HFFc6 (cell line): ENCODE measurements around the gene PKP4. TPM values are rescaled to one million over a fixed set of nuclear protein-coding genes. Genes with fewer than 3 reads are reported as not detected.
A peak's percentile ranks its signal among the peaks of the same experiment; 100 is the strongest.

ENCODE experiments used
- DNase-seq: peaks from one replicate; pipeline ENCODE4 v3.0.0-alpha.2; 2018
- H3K27ac Mint-ChIP-seq: 2 replicates; pipeline ENCODE4 v1.8.0; 2020; ENCODE audit warnings: mild to moderate bottlenecking, mixed read lengths
- H3K27me3 Mint-ChIP-seq: 2 replicates; pipeline ENCODE4 v1.8.0; 2021; ENCODE audit warnings: mild to moderate bottlenecking, moderate library complexity, mixed read lengths; ENCODE audit not compliant: insufficient read depth
- H3K36me3 Mint-ChIP-seq: 2 replicates; pipeline ENCODE4 v1.8.0; 2021; ENCODE audit warnings: low read depth, mixed read lengths
- H3K4me1 Mint-ChIP-seq: 2 replicates; pipeline ENCODE4 v1.8.0; 2020; ENCODE audit warnings: low read depth, mixed read lengths
- H3K4me3 Mint-ChIP-seq: 2 replicates; pipeline ENCODE4 v1.8.0; 2020; ENCODE audit warnings: mild to moderate bottlenecking, moderate library complexity, mixed read lengths
- H3K9me3 Mint-ChIP-seq: 2 replicates; pipeline ENCODE4 v1.8.0; 2020; ENCODE audit warnings: mild to moderate bottlenecking, mixed read lengths
- total RNA-seq, 6 experiments: library from RNA; stranded (reverse); fragmentation: NEBNext Ultra II Directional; extraction: Animal tissue kit (Norgen Biotek cat#: 25700); gene quantifications; 2 replicates in 1 of 6; 3 replicates in 5 of 6; pipeline ENCODE4 v1.2.3, GENCODE V29; 2021
- TF ChIP-seq, protein P1 (sequence below): fragments of 200-600 bp; sonication (generic); IDR thresholded peaks from 2 replicates; pipeline ENCODE4 v1.5.0; 2021; ENCODE audit warnings: antibody characterized with exemption, mild to moderate bottlenecking

Gene PKP4
- total RNA-seq, 6 experiments from 2014 or later = 35.9 to 48.9 (median 43.5) TPM

DNA sequence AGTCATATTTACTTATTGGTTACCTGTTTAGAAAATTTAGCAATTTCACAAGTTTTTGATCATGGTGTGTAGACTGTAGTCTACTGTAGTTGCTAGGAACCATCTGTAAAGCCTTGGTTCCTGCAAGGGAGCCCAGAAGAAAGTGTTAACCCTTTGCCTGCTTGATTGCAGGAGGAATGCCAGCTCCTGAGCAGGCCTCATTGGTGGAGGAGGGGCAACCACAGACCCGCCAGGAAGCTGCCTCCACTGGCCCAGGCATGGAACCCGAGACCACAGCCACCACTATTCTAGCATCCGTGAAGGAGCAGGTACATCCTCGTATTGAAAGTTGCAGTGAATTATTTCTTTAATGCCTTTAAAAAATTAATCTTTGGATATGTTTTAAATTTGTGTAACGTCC, 76.3 kb downstream of the PKP4 start:
- no peaks in the 10 kb centered on the region for H3K9me3 Mint-ChIP-seq
- H3K4me1 Mint-ChIP-seq = peaks cover 33% of the 10 kb centered on the region
- H3K27me3 Mint-ChIP-seq = peaks cover 2% of the 10 kb centered on the region; the same call in 1 of the 2 replicates
- peaks cover 13% of the 10 kb centered on the region for H3K36me3 Mint-ChIP-seq
- TF ChIP-seq, protein P1, sequence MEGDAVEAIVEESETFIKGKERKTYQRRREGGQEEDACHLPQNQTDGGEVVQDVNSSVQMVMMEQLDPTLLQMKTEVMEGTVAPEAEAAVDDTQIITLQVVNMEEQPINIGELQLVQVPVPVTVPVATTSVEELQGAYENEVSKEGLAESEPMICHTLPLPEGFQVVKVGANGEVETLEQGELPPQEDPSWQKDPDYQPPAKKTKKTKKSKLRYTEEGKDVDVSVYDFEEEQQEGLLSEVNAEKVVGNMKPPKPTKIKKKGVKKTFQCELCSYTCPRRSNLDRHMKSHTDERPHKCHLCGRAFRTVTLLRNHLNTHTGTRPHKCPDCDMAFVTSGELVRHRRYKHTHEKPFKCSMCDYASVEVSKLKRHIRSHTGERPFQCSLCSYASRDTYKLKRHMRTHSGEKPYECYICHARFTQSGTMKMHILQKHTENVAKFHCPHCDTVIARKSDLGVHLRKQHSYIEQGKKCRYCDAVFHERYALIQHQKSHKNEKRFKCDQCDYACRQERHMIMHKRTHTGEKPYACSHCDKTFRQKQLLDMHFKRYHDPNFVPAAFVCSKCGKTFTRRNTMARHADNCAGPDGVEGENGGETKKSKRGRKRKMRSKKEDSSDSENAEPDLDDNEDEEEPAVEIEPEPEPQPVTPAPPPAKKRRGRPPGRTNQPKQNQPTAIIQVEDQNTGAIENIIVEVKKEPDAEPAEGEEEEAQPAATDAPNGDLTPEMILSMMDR = no peak
- H3K27ac Mint-ChIP-seq = no peak overlapping the region
- DNase-seq = no peak
- no peak overlapping the region for H3K4me3 Mint-ChIP-seq

DNA sequence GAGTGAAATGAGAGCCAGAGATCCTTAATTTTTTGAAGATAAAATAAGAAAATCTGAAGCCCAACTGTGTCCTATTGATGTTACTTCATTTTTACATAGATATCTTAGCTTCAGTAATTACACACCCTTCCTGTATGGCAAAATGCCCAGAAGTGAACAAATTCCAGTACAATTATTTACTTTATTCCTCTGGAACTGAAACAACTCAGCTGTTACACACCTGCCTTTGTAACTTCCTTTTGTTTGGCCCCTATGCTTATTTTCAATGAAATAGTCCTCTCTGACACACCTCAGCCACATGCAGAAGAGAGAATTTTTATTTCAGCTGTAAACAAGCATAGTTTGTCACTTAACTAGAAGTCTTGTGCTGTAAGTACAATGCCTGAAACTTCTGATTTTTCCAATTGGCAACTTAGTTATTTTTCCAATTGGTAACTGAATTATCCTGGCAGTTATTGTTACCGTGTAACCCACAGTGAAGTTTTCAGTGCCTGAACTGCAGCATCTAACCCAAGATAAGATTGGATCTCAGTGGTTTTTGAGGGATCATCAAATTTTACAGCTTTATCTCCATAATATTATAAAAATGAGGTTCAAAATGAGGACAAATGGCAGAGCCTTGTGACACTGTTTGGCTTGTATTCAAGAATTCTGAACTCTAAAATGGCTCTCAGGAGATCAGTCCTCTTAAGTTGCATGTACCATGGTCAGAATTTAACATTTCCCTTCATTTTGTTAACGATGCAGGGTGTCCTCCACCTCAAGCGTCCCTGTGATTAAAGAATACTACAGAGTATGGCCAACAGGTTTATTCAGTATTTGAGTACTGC, 82.6 kb downstream of the PKP4 start:
- Mint-ChIP-seq H3K27me3 (no peaks in the 10 kb centered on the region), H3K36me3 (peaks cover 25% of the 10 kb centered on the region), H3K4me1 (peaks cover 32% of the 10 kb centered on the region), H3K9me3 (no peaks in the 10 kb centered on the region), H3K4me3 (0 out of 2 replicates have a peak overlapping the region, but pooled peaks have one; percentile 30), H3K27ac (peak overlapping the region; percentile 54)
- DNase-seq = peak; percentile 61
- TF ChIP-seq, protein P1 = no peak

DNA sequence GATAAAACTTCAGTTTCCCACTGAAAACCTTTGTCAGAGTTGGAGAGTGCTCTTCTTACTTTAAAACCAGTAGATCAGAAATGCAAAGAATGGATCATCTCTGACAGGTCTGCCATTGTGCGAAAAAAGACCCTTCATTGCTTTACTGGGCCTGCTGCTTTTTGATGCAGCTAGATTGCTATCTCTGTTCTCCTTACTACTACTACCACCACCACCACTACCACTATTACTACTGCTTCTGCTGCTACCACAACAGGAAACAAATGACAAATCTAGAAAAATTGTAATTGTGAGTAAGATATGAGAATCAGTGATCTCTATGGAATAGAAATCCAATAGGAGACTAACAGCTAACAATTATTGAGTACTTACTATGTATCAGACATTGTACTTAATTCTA, 85.8 kb downstream of the PKP4 start:
- H3K9me3 Mint-ChIP-seq = no peaks in the 10 kb centered on the region
- H3K27me3 Mint-ChIP-seq = no peaks in the 10 kb centered on the region
- no peak overlapping the region for H3K27ac Mint-ChIP-seq
- peaks cover 15% of the 10 kb centered on the region for H3K36me3 Mint-ChIP-seq
- DNase-seq = no peak
- TF ChIP-seq, protein P1 = no peak
- peaks cover 32% of the 10 kb centered on the region for H3K4me1 Mint-ChIP-seq
- no peak overlapping the region for H3K4me3 Mint-ChIP-seq

DNA sequence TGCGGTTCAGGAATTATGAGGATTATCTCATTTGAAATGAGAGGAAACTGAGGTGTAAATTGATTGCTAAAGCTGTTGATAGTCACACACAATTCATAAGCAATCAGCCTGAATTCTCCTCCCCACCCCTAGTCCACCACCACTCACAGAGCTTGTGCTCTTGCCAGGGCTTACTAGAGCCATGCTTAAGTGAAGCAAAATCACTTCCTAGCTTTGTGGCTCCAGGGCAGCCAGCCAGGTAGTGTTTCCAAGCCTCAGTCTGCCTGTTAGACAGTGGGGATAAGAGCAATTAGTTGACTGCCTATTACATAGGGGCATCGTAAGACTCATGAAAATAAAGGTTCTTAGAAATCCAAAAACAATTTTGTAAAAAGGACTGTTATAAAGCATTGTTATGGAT, 87.2 kb downstream of the PKP4 start:
- Mint-ChIP-seq H3K36me3 (peaks cover 10% of the 10 kb centered on the region; the same call in 1 of the 2 replicates), H3K4me1 (peaks cover 21% of the 10 kb centered on the region), H3K4me3 (no peak overlapping the region), H3K9me3 (no peaks in the 10 kb centered on the region), H3K27ac (no peak overlapping the region), H3K27me3 (no peaks in the 10 kb centered on the region)
- no peak for DNase-seq
- TF ChIP-seq, protein P1 = no peak

DNA sequence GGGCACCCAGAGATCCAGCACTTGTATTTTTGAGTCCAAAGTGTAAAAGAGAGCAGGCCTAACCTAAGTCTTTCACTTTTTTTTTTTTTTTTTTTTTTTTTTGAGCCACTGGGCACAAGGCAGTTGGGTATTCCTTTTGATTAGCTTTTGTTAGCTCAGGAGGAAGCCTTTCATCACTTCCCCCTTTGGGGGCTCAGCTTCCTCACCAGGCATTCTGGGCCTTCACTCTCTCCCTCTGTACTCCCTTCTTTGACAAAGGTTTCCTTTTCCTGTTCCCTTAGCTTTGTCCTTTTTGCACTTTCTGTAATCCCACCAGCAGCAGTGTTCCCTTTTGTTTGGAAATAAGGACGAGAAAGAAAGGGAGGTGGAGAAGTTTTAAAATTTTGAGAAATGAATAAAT, 88.2 kb downstream of the PKP4 start:
- no peaks in the 10 kb centered on the region for H3K9me3 Mint-ChIP-seq
- H3K27ac Mint-ChIP-seq = peak overlapping the region; percentile 6; the same call in 1 of the 2 replicates
- H3K4me3 Mint-ChIP-seq = no peak overlapping the region
- TF ChIP-seq, protein P1 = no peak
- H3K4me1 Mint-ChIP-seq = peaks cover 12% of the 10 kb centered on the region
- H3K27me3 Mint-ChIP-seq = no peaks in the 10 kb centered on the region
- peaks cover 10% of the 10 kb centered on the region; the same call in 1 of the 2 replicates for H3K36me3 Mint-ChIP-seq
- no peak for DNase-seq
